Ishikawa (cell line): ENCODE data around the gene PODN.

Experiments used
- CREB1 ChIP-seq: IDR thresholded peaks from 2 replicates; pipeline ENCODE4 v1.6.1; 2012; ENCODE audit warnings: low read depth
- FOXM1 ChIP-seq: IDR thresholded peaks from 2 replicates; pipeline ENCODE4 v1.6.1; 2012; ENCODE audit warnings: low read depth, borderline replicate concordance
- TCF12 ChIP-seq: IDR thresholded peaks from 2 replicates; pipeline ENCODE4 v1.6.1; 2012; ENCODE audit warnings: low read depth
- TEAD4 ChIP-seq: IDR thresholded peaks from 2 replicates; pipeline ENCODE4 v1.6.1; 2012
- TF ChIP-seq, protein P1 (sequence below): IDR thresholded peaks from 2 replicates; pipeline ENCODE4 v1.6.1; 2012; ENCODE audit warnings: low read depth, mild to moderate bottlenecking

GRCh38 chr1:53081384-53082066 lies 19.5 kb downstream of the PODN start:
- TF ChIP-seq, protein P1, sequence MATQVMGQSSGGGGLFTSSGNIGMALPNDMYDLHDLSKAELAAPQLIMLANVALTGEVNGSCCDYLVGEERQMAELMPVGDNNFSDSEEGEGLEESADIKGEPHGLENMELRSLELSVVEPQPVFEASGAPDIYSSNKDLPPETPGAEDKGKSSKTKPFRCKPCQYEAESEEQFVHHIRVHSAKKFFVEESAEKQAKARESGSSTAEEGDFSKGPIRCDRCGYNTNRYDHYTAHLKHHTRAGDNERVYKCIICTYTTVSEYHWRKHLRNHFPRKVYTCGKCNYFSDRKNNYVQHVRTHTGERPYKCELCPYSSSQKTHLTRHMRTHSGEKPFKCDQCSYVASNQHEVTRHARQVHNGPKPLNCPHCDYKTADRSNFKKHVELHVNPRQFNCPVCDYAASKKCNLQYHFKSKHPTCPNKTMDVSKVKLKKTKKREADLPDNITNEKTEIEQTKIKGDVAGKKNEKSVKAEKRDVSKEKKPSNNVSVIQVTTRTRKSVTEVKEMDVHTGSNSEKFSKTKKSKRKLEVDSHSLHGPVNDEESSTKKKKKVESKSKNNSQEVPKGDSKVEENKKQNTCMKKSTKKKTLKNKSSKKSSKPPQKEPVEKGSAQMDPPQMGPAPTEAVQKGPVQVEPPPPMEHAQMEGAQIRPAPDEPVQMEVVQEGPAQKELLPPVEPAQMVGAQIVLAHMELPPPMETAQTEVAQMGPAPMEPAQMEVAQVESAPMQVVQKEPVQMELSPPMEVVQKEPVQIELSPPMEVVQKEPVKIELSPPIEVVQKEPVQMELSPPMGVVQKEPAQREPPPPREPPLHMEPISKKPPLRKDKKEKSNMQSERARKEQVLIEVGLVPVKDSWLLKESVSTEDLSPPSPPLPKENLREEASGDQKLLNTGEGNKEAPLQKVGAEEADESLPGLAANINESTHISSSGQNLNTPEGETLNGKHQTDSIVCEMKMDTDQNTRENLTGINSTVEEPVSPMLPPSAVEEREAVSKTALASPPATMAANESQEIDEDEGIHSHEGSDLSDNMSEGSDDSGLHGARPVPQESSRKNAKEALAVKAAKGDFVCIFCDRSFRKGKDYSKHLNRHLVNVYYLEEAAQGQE = no peak
- TF ChIP-seq CREB1 (no peak), TEAD4 (no peak), FOXM1 (no peak), TCF12 (no peak)
